ENCODE measurements around the gene SPINK4. TPM values are rescaled to one million over a fixed set of nuclear protein-coding genes. Genes with fewer than 3 reads are reported as not detected.

SPINK4 gene
- total and polyA plus RNA-seq, 7 donors = 0.34 TPM; not detected in 6

DNA sequence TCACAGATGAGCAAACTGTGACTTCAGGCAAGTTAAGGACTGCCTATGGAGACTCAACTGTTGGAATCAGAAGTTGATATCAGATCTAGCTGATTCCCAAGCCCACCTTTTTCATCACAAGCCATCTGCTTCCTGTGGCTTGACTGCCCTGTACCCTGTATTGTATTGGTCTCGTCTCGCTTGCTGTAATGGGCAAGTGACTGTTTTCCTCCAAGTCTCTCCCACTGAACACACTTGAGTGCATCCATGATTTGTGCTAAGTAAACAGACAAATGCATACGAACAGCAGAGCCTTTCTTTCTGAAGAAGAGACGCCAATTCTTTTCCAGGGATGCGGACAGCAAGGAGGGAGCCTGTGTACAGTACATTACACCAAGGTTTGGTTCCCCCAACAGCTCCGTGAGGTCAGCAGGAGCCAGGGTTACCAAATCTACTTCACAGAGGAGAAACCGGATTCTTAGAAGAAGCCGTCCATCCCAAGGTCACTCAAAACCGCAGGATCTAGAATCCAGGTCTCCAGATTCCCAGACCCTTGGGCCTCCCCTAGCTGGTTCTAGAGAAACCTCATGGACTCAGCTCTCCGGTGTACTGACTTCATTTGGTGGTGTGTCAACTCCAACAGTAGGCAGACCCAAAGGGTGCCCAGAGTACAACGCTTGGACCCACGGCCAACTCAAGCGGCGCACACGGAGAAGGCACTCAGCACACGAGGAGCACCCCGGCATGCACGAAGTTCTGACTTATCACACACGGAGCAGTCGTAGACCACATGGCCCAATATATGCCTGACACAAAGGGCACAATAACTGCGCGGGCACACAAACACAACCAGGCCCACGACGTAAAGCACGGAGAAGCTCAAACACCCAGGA, 23.4 kb downstream of the SPINK4 start:
- peak; percentile 29 to 62 for DNase-seq
- H3K27me3 ChIP-seq (ENCODE audit: insufficient read depth in 3 of 3, low read length in 2 of 3) = no peaks in the 10 kb centered on the region
- no peak for TF ChIP-seq CTCF (IDR thresholded peaks at IDR 0.05)
- intact Hi-C loops (cut with DNase I) = no loop called here
- H3K36me3 ChIP-seq (ENCODE audit: insufficient read depth in 1 of 2, low read depth in 1 of 2) = peaks cover 9 to 70% of the 10 kb centered on the region in 2 donors
- no peaks in the 10 kb centered on the region for H3K9me3 ChIP-seq
- peak overlapping the region; percentile 94 for H3K4me3 ChIP-seq
- peak; percentile 6 to 34 (median 24) for ATAC-seq
- H3K27ac ChIP-seq = peak overlapping the region; percentile 98
- 4 to 5% (median 5%) methylated on average over 25 of the region's 25 CpGs for WGBS, 3 donors
- peaks cover 26% of the 10 kb centered on the region for H3K4me1 ChIP-seq

- intact Hi-C loops (cut with DNase I) = no loop called here
- WGBS, 3 donors = 0 to 1% (median 0%) methylated on average over 37 of the region's 37 CpGs
- Histone ChIP-seq H3K4me3 (peak overlapping the region; percentile 94), H3K27me3 (ENCODE audit: insufficient read depth in 3 of 3, low read length in 2 of 3) (no peaks in the 10 kb centered on the region), H3K9me3 (no peaks in the 10 kb centered on the region), H3K27ac (peak overlapping the region; percentile 98), H3K36me3 (ENCODE audit: insufficient read depth in 1 of 2, low read depth in 1 of 2) (peaks cover 5 to 70% of the 10 kb centered on the region in 2 donors), H3K4me1 (peaks cover 19% of the 10 kb centered on the region)
- ATAC-seq = peak; percentile 23 to 53 (median 40)
- DNase-seq = peak; percentile 59 to 77
- no peak for TF ChIP-seq CTCF (IDR thresholded peaks at IDR 0.05)
Measured at GRCh38 chr9:33264003-33264472, 24.1 kb downstream of the SPINK4 start.

- H3K27ac ChIP-seq = peak within 1 kb of the TSS; percentile 98
- no peaks in the 10 kb centered on the region for H3K9me3 ChIP-seq
- peak; percentile 95 to 98 (median 96) for ATAC-seq
- H3K36me3 ChIP-seq (ENCODE audit: insufficient read depth in 1 of 2, low read depth in 1 of 2) = peaks cover 5 to 70% of the 10 kb centered on the region in 2 donors
- intact Hi-C loops (cut with DNase I) = no loop called here
- peak; percentile 99 to 100 for DNase-seq
- peaks cover 18% of the 10 kb centered on the region for H3K4me1 ChIP-seq
- H3K4me3 ChIP-seq = peak within 1 kb of the TSS; percentile 94
- no peak for TF ChIP-seq CTCF (IDR thresholded peaks at IDR 0.05)
- H3K27me3 ChIP-seq (ENCODE audit: insufficient read depth in 3 of 3, low read length in 2 of 3) = no peaks in the 10 kb centered on the region
- 0 to 1% (median 0%) methylated on average over 43 to 67 of the region's 67 CpGs for WGBS, 3 donors
Measured at GRCh38 chr9:33264473-33265177, 24.7 kb downstream of the SPINK4 start, which contains the start of the genes BAG1 and CHMP5. TSS of gene BAG1 (minus strand) at chr9:33264708. TSS of gene CHMP5 (plus strand) at chr9:33265049. CDS start at chr9:33265079, 30 bp downstream.

GRCh38 chr9:33265211-33265865, 25.4 kb downstream of the SPINK4 start:
- Histone ChIP-seq H3K27me3 (ENCODE audit: insufficient read depth in 3 of 3, low read length in 2 of 3) (no peaks in the 10 kb centered on the region), H3K4me3 (peak overlapping the region; percentile 94), H3K4me1 (peaks cover 18% of the 10 kb centered on the region), H3K27ac (peak overlapping the region; percentile 98), H3K9me3 (no peaks in the 10 kb centered on the region), H3K36me3 (ENCODE audit: insufficient read depth in 1 of 2, low read depth in 1 of 2) (peaks cover 5 to 70% of the 10 kb centered on the region in 2 donors)
- intact Hi-C loops (cut with DNase I) = no loop called here
- 17 to 19% (median 19%) methylated on average over 13 of the region's 13 CpGs for WGBS, 3 donors
- TF ChIP-seq CTCF (IDR thresholded peaks at IDR 0.05) = no peak
- DNase-seq (peak in 1 of 2 donors; percentile 62), ATAC-seq (no peak)
